ENCODE data around the gene SLC15A4. TPM values are rescaled to one million over a fixed set of nuclear protein-coding genes. Genes with fewer than 3 reads are reported as not detected.

Gene SLC15A4
- total and polyA plus RNA-seq, 2 donors (not counting 3 experiments of a cell fraction or from before 2014, with no cell fraction given), result 19.6 to 24.5 TPM

DNA sequence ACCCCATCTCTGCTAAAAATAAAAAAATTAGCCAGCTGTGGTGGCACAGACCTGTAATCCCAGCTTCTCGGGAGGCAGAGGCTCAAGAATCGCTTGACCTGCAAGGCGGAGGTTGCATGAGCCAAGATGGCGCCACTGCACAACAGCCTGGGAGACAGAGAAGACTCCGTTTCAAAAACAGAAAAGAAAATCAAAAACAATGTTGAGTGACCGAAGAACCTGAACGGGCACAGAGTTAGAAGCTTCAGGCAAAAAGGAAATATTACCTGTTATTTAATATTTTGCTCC, 33.0 kb upstream of the SLC15A4 start:
- Histone ChIP-seq H3K4me2 (ENCODE audit: insufficient read depth, low read length) (no peak overlapping the region), H3K27me3 (ENCODE audit: control insufficient read depth in 2 of 2, insufficient read depth in 2 of 2, low read length in 2 of 2) (peaks cover 0 to 2% of the 10 kb centered on the region in 2 experiments), H2AFZ (ENCODE audit: low read depth, low read length) (no peak overlapping the region), H3K9me1 (replicated peaks; ENCODE audit: control insufficient read depth, extremely low read depth, insufficient read depth, low read length) (no peaks in the 10 kb centered on the region), H4K20me1 (replicated peaks; ENCODE audit: control insufficient read depth, extremely low read depth, insufficient read depth, low read length) (no peaks in the 10 kb centered on the region), H3K36me3 (ENCODE audit: control insufficient read depth in 2 of 2, extremely low read depth in 1 of 2, insufficient read depth in 2 of 2, low read length in 2 of 2) (no peaks in the 10 kb centered on the region), H3K9ac (replicated peaks; ENCODE audit: extremely low read depth, insufficient read depth, low read length) (no peak overlapping the region), H3K27ac (ENCODE audit: insufficient read depth, low read depth, low read length) (no peak overlapping the region), H3K79me2 (ENCODE audit: control insufficient read depth, insufficient read depth, low read length) (no peaks in the 10 kb centered on the region), H3K4me3 (replicated peaks in 1 of 3; ENCODE audit: insufficient read depth in 1 of 3, low read depth in 1 of 3, low read length in 3 of 3) (no peak overlapping the region), H3K9me3 (replicated peaks; ENCODE audit: control insufficient read depth, insufficient read depth, low read length) (no peaks in the 10 kb centered on the region), H3K4me1 (ENCODE audit: control insufficient read depth, extremely low read depth, insufficient read depth, low read length) (no peaks in the 10 kb centered on the region)
- ChIA-PET CTCF (no interaction called here), POLR2A (no interaction called here)
- dilution Hi-C loops (cut with MboI; ENCODE audit: extremely low pct_ligation_motif_present, low sequenced_read_pairs) (no loop called here), intact Hi-C loops (cut with micrococcal nuclease) (no loop called here)
- BruUV-seq (replicated peaks), result no TSS peak
- FAIRE-seq, result no peak
- TF ChIP-seq FOS (IDR thresholded peaks at IDR 0.05; ENCODE audit: borderline replicate concordance, insufficient read depth, low read length), result no peak
- TF ChIP-seq POLR2AphosphoS5 (IDR thresholded peaks at IDR 0.05; ENCODE audit: insufficient read depth, low read depth, low read length), result no peak
- no peak for TF ChIP-seq POLR2A (IDR thresholded peaks at IDR 0.05; ENCODE audit: low read depth, low read length)
- TF ChIP-seq, protein P1, sequence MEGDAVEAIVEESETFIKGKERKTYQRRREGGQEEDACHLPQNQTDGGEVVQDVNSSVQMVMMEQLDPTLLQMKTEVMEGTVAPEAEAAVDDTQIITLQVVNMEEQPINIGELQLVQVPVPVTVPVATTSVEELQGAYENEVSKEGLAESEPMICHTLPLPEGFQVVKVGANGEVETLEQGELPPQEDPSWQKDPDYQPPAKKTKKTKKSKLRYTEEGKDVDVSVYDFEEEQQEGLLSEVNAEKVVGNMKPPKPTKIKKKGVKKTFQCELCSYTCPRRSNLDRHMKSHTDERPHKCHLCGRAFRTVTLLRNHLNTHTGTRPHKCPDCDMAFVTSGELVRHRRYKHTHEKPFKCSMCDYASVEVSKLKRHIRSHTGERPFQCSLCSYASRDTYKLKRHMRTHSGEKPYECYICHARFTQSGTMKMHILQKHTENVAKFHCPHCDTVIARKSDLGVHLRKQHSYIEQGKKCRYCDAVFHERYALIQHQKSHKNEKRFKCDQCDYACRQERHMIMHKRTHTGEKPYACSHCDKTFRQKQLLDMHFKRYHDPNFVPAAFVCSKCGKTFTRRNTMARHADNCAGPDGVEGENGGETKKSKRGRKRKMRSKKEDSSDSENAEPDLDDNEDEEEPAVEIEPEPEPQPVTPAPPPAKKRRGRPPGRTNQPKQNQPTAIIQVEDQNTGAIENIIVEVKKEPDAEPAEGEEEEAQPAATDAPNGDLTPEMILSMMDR (IDR thresholded peaks at IDR 0.05; ENCODE audit: extremely low read depth in 1 of 2, insufficient read depth in 1 of 2, low read depth in 1 of 2, low read length in 2 of 2), result no peak
- TF ChIP-seq MYC (IDR thresholded peaks at IDR 0.05; ENCODE audit: low read depth, low read length), result no peak
- no peak for TF ChIP-seq GATA2 (IDR thresholded peaks at IDR 0.05; ENCODE audit: insufficient read depth, insufficient read length, low read depth, low read length)
- TF ChIP-seq, protein P2, sequence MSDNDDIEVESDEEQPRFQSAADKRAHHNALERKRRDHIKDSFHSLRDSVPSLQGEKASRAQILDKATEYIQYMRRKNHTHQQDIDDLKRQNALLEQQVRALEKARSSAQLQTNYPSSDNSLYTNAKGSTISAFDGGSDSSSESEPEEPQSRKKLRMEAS (IDR thresholded peaks at IDR 0.05; ENCODE audit: insufficient read depth, insufficient read length), result no peak
- TF ChIP-seq JUN (IDR thresholded peaks at IDR 0.05; ENCODE audit: borderline replicate concordance, insufficient read depth, insufficient read length, low read depth), result no peak
- no peak for TF ChIP-seq EZH2 (IDR thresholded peaks at IDR 0.05; ENCODE audit: borderline replicate concordance, low read depth, low read length, severe bottlenecking)
- no peak for DNase-seq (ENCODE audit: low read depth, low spot score)

Data from endothelial cell of umbilical vein (primary cell).